Kidney (tissue), 14 donors: ENCODE data around the gene RAF1. TPM values are rescaled to one million over a fixed set of nuclear protein-coding genes. Genes with fewer than 3 reads are reported as not detected.
A peak's percentile ranks its signal among the peaks of the same experiment; 100 is the strongest.
"Not testable (repeated sequence)": the region's sequence is repeated elsewhere in the genome, so short reads cannot be mapped to it uniquely, and the experiment has no call there.

Experiments used
- DNase-seq, 5 donors: peaks; one replicate each; pipeline ENCODE4 v3.0.0-alpha.2; 2013 to 2020
- FAIRE-seq: peaks from 2 replicates; lab custom pipeline; 2012; peaks lifted over from hg19 to GRCh38; lab: Jason Lieb, UNC
- H3K27ac ChIP-seq, 2 donors: one replicate each; pipeline ENCODE4 v1.7.0; 2013; ENCODE audit warnings: low read depth in 2 of 2, low read length in 2 of 2, inconsistent platforms in 1 of 2
- H3K27me3 ChIP-seq: one replicate; pipeline ENCODE4 v1.7.1; 2013; ENCODE audit warnings: low read length, inconsistent platforms; ENCODE audit not compliant: control insufficient read depth, insufficient read depth
- H3K36me3 ChIP-seq, 3 donors: one replicate each; pipeline versions ENCODE4 v1.7.0 to v1.7.1; 2013; ENCODE audit warnings: low read length in 3 of 3, control low read depth in 1 of 3, inconsistent platforms in 1 of 3; ENCODE audit not compliant: insufficient read depth in 3 of 3, control insufficient read depth in 2 of 3
- H3K4me1 ChIP-seq, 3 donors: one replicate each; pipeline versions ENCODE4 v1.7.0 to v1.7.1; 2013; ENCODE audit warnings: low read length in 3 of 3, inconsistent platforms in 1 of 3, low read depth in 1 of 3; ENCODE audit not compliant: control insufficient read depth in 2 of 3, insufficient read depth in 2 of 3
- H3K4me3 ChIP-seq, 3 donors: one replicate each; pipeline versions ENCODE4 v1.7.0 to v1.8.1; 2013; ENCODE audit warnings: low read length in 3 of 3, control low read depth in 1 of 3, inconsistent platforms in 1 of 3
- H3K9ac ChIP-seq, 3 donors: one replicate each; pipeline versions ENCODE4 v1.7.0 to v1.7.1; 2013; ENCODE audit warnings: low read length in 3 of 3, control low read depth in 1 of 3, inconsistent platforms in 1 of 3
- H3K9me3 ChIP-seq, 3 donors: one replicate each; pipeline versions ENCODE4 v1.7.0 to v1.7.1; 2013; ENCODE audit warnings: low read length in 3 of 3, control low read depth in 1 of 3, inconsistent platforms in 1 of 3; ENCODE audit not compliant: control insufficient read depth in 2 of 3, insufficient read depth in 1 of 3
- CTCF ChIP-seq: IDR thresholded peaks from 3 replicates; pipeline ENCODE4 v1.5.1; 2012; ENCODE audit warnings: mild to moderate bottlenecking, moderate library complexity, borderline replicate concordance; ENCODE audit not compliant: insufficient read depth; ENCODE audit errors: extremely low read depth
- intact Hi-C: fragments of 100-400 bp; cut with DNase I; formaldehyde crosslinking; loops from one replicate; pipeline ENCODE4 v1.11.1; 2022
- polyA plus RNA-seq: library from polyadenylated mRNA; stranded (reverse); fragments of 350-450 nt; fragmentation: Illumina TruSeq; extraction: RNeasy Lipid Tissue Mini Kit (QIAGEN cat#74804); gene quantifications from one replicate; pipeline ENCODE4 v1.2.3, GENCODE V29; 2014; ENCODE audit warnings: low read depth, low replicate concordance; ENCODE audit not compliant: insufficient read depth
- total RNA-seq: library from RNA; stranded (reverse); fragmentation: NEBNext Ultra II Directional; extraction: Animal tissue kit (Norgen Biotek cat#: 25700); gene quantifications from one replicate; pipeline ENCODE4 v1.2.1, GENCODE V29; 2021
- donor health status: control.
- donor health status: control.
- donor health status: control.
- donor health status: control.
- donor health status: control.
- donor health status: DM: yes; HTN: yes; CAD: no.
- donor health status: Normal renal cell carcinoma (clear cell type).

The RAF1 gene
- total and polyA plus RNA-seq, 2 donors from 2014 or later = 53.0 to 79.6 TPM

- intact Hi-C loops = no loop called here
- no peaks in the 10 kb centered on the region for H3K9me3 ChIP-seq
- no peaks in the 10 kb centered on the region for H3K36me3 ChIP-seq
Measured at GRCh38 chr3:12705981-12706380, 42.1 kb upstream of the RAF1 start.

GRCh38 chr3:12705374-12705926, 41.5 kb upstream of the RAF1 start:
- no peak overlapping the region for H3K9ac ChIP-seq
- DNase-seq = no peak
- no peaks in the 10 kb centered on the region for H3K4me1 ChIP-seq
- no peak overlapping the region for H3K27ac ChIP-seq
- TF ChIP-seq CTCF = no peak
- no peaks in the 10 kb centered on the region for H3K36me3 ChIP-seq
- H3K27me3 ChIP-seq = no peaks in the 10 kb centered on the region
- FAIRE-seq = no peak
- H3K4me3 ChIP-seq = no peak overlapping the region
- H3K9me3 ChIP-seq = no peaks in the 10 kb centered on the region
- intact Hi-C loops = no loop called here

More at GRCh38 chr3:12705981-12706380, 42.1 kb upstream of the RAF1 start:
- no peak for FAIRE-seq
- H3K9ac ChIP-seq = no peak overlapping the region
- H3K27me3 ChIP-seq = no peaks in the 10 kb centered on the region
- no peaks in the 10 kb centered on the region for H3K4me1 ChIP-seq
- no peak overlapping the region for H3K4me3 ChIP-seq
- no peak for TF ChIP-seq CTCF
- DNase-seq = no peak
- no peak overlapping the region for H3K27ac ChIP-seq

GRCh38 chr3:12702501-12702900, 38.6 kb upstream of the RAF1 start:
- DNase-seq (peak in 3 of 5 donors; percentile 24 to 47 (median 46)), FAIRE-seq (no peak)
- Histone ChIP-seq H3K36me3 (no peaks in the 10 kb centered on the region), H3K4me3 (no peak overlapping the region), H3K9me3 (no peaks in the 10 kb centered on the region), H3K4me1 (no peaks in the 10 kb centered on the region), H3K9ac (no peak overlapping the region), H3K27ac (no peak overlapping the region), H3K27me3 (no peaks in the 10 kb centered on the region)
- TF ChIP-seq CTCF = no peak
- intact Hi-C loops = no loop called here

GRCh38 chr3:12701601-12702000, 37.7 kb upstream of the RAF1 start:
- H3K27ac ChIP-seq, H3K9ac ChIP-seq, H3K4me3 ChIP-seq, H3K36me3 ChIP-seq, H3K27me3 ChIP-seq, H3K4me1 ChIP-seq, DNase-seq, FAIRE-seq, intact Hi-C loops, H3K9me3 ChIP-seq: not testable (repeated sequence)
